T-cell (primary cell): ENCODE results near the gene TMEM253. TPM values are rescaled to one million over a fixed set of nuclear protein-coding genes. Genes with fewer than 3 reads are reported as not detected.

ENCODE experiments used
- ATAC-seq, 4 experiments: fragments of 200-7000 bp in 3 of 4; fragments of 150-1000 bp in 1 of 4; cut with Tn5 transposase; replicated peaks in 1 of 4; 1 replicate in 3 of 4; 2 replicates in 1 of 4; pipeline ENCODE4 v1.10.0; 2021; ENCODE audit warnings: moderate library complexity in 3 of 4, mild to moderate bottlenecking in 2 of 4, moderate number of reproducible peaks in 1 of 4
- CTCF ChIA-PET, 2 donors: fragments of 300-600 bp; sonication (Branson Sonifier 250); formaldehyde crosslinking; loops; one replicate each; lab custom pipeline; 2022; ENCODE audit warnings: antibody characterized with exemption in 2 of 2; lab: Charles Lee
- POLR2A ChIA-PET, 2 donors: fragments of 300-600 bp; sonication (Branson Sonifier 250); formaldehyde crosslinking; loops; one replicate each; lab custom pipeline; 2022; ENCODE audit warnings: antibody characterized with exemption in 2 of 2; lab: Charles Lee
- DNase-seq, 35 experiments: peaks; one replicate each; pipeline versions ENCODE4 v3.0.0 to v3.0.0-alpha.2; 2013 to 2023
- H3K27ac ChIP-seq: one replicate; pipeline ENCODE4 v1.5.1; 2013; ENCODE audit warnings: low read length
- H3K27me3 ChIP-seq, 2 experiments: replicated peaks in 1 of 2; 1 replicate in 1 of 2; 2 replicates in 1 of 2; pipeline versions ENCODE4 v1.6.1 to v1.7.0; 2013; ENCODE audit warnings: low read length in 1 of 2, mixed read lengths in 1 of 2; ENCODE audit not compliant: control insufficient read depth in 2 of 2, insufficient read depth in 2 of 2; ENCODE audit errors: extremely low read depth in 1 of 2
- H3K36me3 ChIP-seq, 2 donors: 1 replicate in 1 of 2; 2 replicates in 1 of 2; pipeline versions ENCODE4 v1.6.1 to v1.7.0; 2013; ENCODE audit warnings: low read length in 1 of 2; ENCODE audit not compliant: control insufficient read depth in 2 of 2, insufficient read depth in 1 of 2; ENCODE audit errors: extremely low read depth in 1 of 2
- H3K4me1 ChIP-seq, 2 experiments: 1 replicate in 1 of 2; 2 replicates in 1 of 2; pipeline versions ENCODE4 v1.6.1 to v1.7.0; 2013; ENCODE audit warnings: low read length in 2 of 2, mixed read lengths in 1 of 2; ENCODE audit not compliant: insufficient read depth in 2 of 2, control insufficient read depth in 1 of 2; ENCODE audit errors: extremely low read depth in 1 of 2
- H3K4me3 ChIP-seq, 2 donors: 1 replicate in 1 of 2; 2 replicates in 1 of 2; pipeline versions ENCODE4 v1.5.1 to v1.7.0; 2013; ENCODE audit warnings: mild to moderate bottlenecking in 2 of 2, low read length in 1 of 2, moderate library complexity in 1 of 2; ENCODE audit not compliant: control insufficient read depth in 1 of 2; ENCODE audit errors: extremely low read depth in 1 of 2
- H3K9me3 ChIP-seq: 2 replicates; pipeline ENCODE4 v1.7.0; 2013
- H3K27ac Mint-ChIP-seq, 2 donors: one replicate each; pipeline ENCODE4 v1.8.0; 2020 to 2021; ENCODE audit warnings: mild to moderate bottlenecking in 2 of 2, mixed read lengths in 2 of 2
- H3K27me3 Mint-ChIP-seq, 2 donors: one replicate each; pipeline ENCODE4 v1.8.0; 2021 to 2022; ENCODE audit warnings: mixed read lengths in 2 of 2
- H3K36me3 Mint-ChIP-seq: one replicate; pipeline ENCODE4 v1.8.0; 2021; ENCODE audit warnings: mixed read lengths
- H3K4me1 Mint-ChIP-seq, 3 donors: one replicate each; pipeline ENCODE4 v1.8.0; 2020 to 2022; ENCODE audit warnings: mixed read lengths in 3 of 3, mild to moderate bottlenecking in 1 of 3
- H3K4me3 Mint-ChIP-seq, 3 donors: one replicate each; pipeline ENCODE4 v1.8.0; 2020 to 2022; ENCODE audit warnings: mild to moderate bottlenecking in 3 of 3, mixed read lengths in 3 of 3, moderate library complexity in 3 of 3
- H3K9me3 Mint-ChIP-seq, 3 donors: one replicate each; pipeline ENCODE4 v1.8.0; 2020 to 2022; ENCODE audit warnings: mixed read lengths in 3 of 3
- WGBS: methylation state at CpG from one replicate; pipeline ENCODE4 v1.1.5; 2013; ENCODE audit warnings: missing lambda C conversion rate; ENCODE audit not compliant: insufficient coverage; 5-methylcytosine and 5-hydroxymethylcytosine counted together
- total RNA-seq, 35 experiments: library from RNA in 6 of 35; stranded (reverse) in 6 of 35; fragments of 120-200 nt in 1 of 35; gene quantifications; one replicate each; pipeline versions ENCODE4 v1.2.1 to v1.2.4 and lab custom pipeline; 2013 to 2026

TMEM253 gene
- total RNA-seq, 5 donors from 2014 or later (not counting 1 experiment from before 2014, with no cell fraction given): 0.49 TPM; not detected in 4

DNA sequence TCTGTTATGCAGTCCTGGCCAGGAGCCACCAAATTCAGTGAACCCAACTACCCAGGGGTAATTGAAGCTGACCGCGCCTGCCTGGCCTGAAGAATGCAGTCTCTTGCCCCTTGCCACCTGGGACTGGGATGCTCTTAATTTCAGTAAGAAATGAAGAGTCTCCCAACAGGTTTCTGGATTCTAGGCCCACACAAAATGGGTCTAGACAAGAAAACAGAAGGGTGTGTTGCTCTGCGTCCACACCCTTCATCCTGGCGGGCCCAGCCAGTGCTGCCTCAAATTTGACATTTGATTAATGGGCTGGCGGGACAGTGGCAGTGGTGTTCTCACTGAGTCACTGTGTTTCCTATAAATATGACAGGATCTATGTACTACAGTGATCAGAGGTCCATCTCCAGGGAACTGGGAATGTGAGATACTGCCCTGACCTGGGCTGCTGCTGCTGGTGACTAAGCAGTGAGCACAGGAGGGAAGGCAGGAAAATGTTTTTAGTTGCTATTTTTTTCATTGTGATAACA, 6.5 kb downstream of the TMEM253 start:
- Histone ChIP-seq H3K4me1 (peaks cover 5 to 13% of the 10 kb centered on the region in 2 experiments), H3K9me3 (no peaks in the 10 kb centered on the region), H3K27ac (no peak overlapping the region), H3K36me3 (no peaks in the 10 kb centered on the region), H3K27me3 (no peaks in the 10 kb centered on the region), H3K4me3 (no peak overlapping the region)
- no peak for ATAC-seq
- Mint-ChIP-seq H3K4me3 (no peak overlapping the region), H3K9me3 (no peaks in the 10 kb centered on the region), H3K36me3 (no peaks in the 10 kb centered on the region), H3K27ac (no peak overlapping the region), H3K27me3 (no peaks in the 10 kb centered on the region), H3K4me1 (peaks cover 15 to 23% (median 19%) of the 10 kb centered on the region in 3 donors)
- ChIA-PET POLR2A (no interaction called here), CTCF (interaction anchor here (0.8 to 7.0 kb wide), 3 partner anchors 20 to 93 kb away, joined by 3 to 111 read pairs (median 3); no protein-coding TSS in a partner anchor)
- WGBS: 94% methylated on average over 2 of the region's 5 CpGs
- DNase-seq: no peak

DNA sequence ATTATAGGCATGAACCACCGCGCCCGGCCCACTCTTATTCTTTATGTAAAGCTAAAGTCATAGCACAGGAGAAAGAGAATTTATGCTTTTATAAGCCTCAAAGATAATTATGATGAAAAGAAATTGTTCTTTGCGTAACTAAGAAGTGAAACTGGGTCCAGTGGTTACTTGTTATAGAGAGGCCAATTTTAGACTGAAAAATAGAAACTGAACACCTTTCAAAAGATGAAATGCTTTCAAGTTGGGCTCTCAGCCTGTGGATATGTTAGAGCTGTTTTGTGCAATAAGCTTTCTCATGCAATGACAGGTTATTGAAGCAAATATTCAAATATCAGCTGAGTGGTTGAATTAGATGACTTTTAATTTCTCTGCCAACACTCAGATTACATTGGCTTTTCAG, 7.9 kb downstream of the TMEM253 start:
- no peak overlapping the region for H3K27ac ChIP-seq
- ChIA-PET POLR2A (no interaction called here), CTCF (interaction anchor here (0.7 to 7.0 kb wide), 7 partner anchors 17 to 103 kb away, joined by 3 to 111 read pairs (median 3); no protein-coding TSS in a partner anchor)
- WGBS: no CpG with 5 or more reads among the region's 4 CpGs
- ATAC-seq: no peak
- no peaks in the 10 kb centered on the region for H3K36me3 ChIP-seq
- H3K4me1 ChIP-seq: peaks cover 2 to 6% of the 10 kb centered on the region in 2 experiments
- no peaks in the 10 kb centered on the region for H3K27me3 ChIP-seq
- H3K27me3 Mint-ChIP-seq: no peaks in the 10 kb centered on the region
- no peak overlapping the region for H3K27ac Mint-ChIP-seq
- peaks cover 9 to 17% (median 11%) of the 10 kb centered on the region in 3 donors for H3K4me1 Mint-ChIP-seq
- DNase-seq: no peak
- no peak overlapping the region for H3K4me3 Mint-ChIP-seq
- H3K4me3 ChIP-seq: no peak overlapping the region
- H3K36me3 Mint-ChIP-seq: no peaks in the 10 kb centered on the region
- no peaks in the 10 kb centered on the region for H3K9me3 ChIP-seq
- no peaks in the 10 kb centered on the region for H3K9me3 Mint-ChIP-seq

DNA sequence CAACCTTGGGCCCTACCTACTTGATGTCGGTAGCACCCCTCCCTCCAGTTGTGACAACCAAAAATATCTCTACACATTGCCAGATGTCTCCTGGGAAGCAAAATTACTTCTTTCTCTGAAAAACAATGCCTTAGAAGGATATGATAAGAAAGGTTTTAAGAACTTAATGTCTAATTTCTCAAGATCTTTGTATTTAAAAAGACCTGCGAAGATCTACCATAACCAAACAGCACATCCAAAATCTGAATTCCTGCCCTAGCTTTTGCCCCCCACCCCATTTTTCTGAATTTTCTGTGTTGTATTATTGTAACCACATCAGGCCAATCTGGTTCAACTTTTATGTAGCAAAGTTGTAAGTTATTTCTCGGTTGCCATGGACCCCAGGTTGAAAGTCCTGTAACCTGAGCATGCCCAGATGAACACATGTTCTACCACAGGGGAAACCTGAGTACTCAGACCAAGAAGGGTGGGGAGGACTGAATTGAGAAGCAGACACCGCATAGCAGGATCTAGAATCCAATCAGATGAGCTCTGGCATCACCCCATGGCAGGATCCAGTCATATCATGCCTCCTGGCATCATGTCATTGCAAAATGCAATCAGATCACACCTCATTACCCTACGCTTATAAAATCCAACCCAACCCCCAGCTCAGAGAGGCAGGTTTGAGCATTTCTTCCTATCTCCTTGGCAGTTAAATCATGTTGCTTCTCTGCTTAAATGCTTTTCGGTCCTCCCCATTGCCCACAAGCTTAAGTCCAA, 8.7 kb downstream of the TMEM253 start:
- Mint-ChIP-seq H3K27ac (no peak overlapping the region), H3K4me3 (no peak overlapping the region), H3K36me3 (no peaks in the 10 kb centered on the region), H3K4me1 (peaks cover 8 to 11% (median 9%) of the 10 kb centered on the region in 3 donors), H3K27me3 (no peaks in the 10 kb centered on the region), H3K9me3 (no peaks in the 10 kb centered on the region)
- ChIA-PET CTCF (interaction anchor here (0.7 to 7.0 kb wide), 8 partner anchors 38 to 104 kb away, joined by 3 to 111 read pairs (median 4); no protein-coding TSS in a partner anchor), POLR2A (no interaction called here)
- H3K9me3 ChIP-seq: no peaks in the 10 kb centered on the region
- H3K36me3 ChIP-seq: no peaks in the 10 kb centered on the region
- WGBS: 45% methylated on average over 4 of the region's 6 CpGs
- ATAC-seq (no peak), DNase-seq (no peak)
- H3K27ac ChIP-seq: no peak overlapping the region
- no peaks in the 10 kb centered on the region for H3K27me3 ChIP-seq
- H3K4me1 ChIP-seq: peaks cover 2% of the 10 kb centered on the region in 2 experiments
- H3K4me3 ChIP-seq: no peak overlapping the region

DNA sequence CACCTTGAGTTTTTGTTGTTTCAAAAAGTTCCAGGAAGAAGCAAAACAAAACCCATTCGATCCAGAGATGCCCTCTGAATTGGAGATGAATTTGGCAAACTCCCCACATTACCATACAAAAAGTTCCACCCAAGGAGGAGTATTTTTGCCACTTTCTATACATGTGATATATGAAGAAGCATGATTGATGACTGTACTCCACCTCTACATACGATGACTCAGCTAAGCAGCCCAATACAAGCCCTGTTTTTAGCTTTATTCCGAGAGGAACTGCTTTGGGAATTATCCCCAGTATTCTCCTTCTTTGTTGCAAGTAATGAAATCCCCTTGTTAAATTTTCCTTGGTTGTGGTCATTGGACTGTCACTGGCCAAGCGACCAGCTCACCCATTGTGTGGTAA, 11.4 kb downstream of the TMEM253 start:
- Mint-ChIP-seq H3K4me1 (no peaks in the 10 kb centered on the region), H3K36me3 (no peaks in the 10 kb centered on the region), H3K9me3 (no peaks in the 10 kb centered on the region), H3K27ac (no peak overlapping the region), H3K4me3 (no peak overlapping the region), H3K27me3 (no peaks in the 10 kb centered on the region)
- ATAC-seq (no peak), DNase-seq (no peak)
- ChIA-PET POLR2A (no interaction called here), CTCF (interaction anchor here in 1 of 2 donors (0.5 to 1.2 kb wide), 3 partner anchors 97 to 1907 kb away, joined by 3 to 6 read pairs (median 5); no protein-coding TSS in a partner anchor)
- no peak overlapping the region for H3K27ac ChIP-seq
- no peaks in the 10 kb centered on the region for H3K27me3 ChIP-seq
- no peaks in the 10 kb centered on the region for H3K36me3 ChIP-seq
- H3K4me1 ChIP-seq: no peaks in the 10 kb centered on the region
- no peak overlapping the region for H3K4me3 ChIP-seq
- no CpG with 5 or more reads among the region's 4 CpGs for WGBS
- H3K9me3 ChIP-seq: no peaks in the 10 kb centered on the region

DNA sequence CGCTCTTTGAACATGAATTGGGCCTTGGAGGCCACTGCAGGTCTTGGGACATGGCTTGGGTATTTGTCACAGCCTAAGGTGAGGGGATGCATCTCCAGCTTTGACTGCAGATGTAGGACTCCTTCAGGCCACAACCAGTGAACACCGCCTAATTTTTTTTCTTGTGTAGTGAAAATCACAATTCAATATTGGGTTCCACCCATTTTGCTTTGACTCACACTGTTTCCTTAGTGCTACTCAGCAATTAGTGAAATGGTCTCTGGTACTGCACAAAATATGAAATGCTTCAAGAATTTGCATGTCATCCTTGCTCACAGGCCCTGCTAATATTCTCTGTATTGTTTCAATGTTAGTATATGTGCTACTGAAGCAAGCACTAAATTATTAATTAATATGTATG, 12.5 kb downstream of the TMEM253 start:
- Histone ChIP-seq H3K27ac (no peak overlapping the region), H3K36me3 (no peaks in the 10 kb centered on the region), H3K4me3 (no peak overlapping the region), H3K9me3 (no peaks in the 10 kb centered on the region), H3K27me3 (no peaks in the 10 kb centered on the region), H3K4me1 (no peaks in the 10 kb centered on the region)
- ChIA-PET POLR2A (no interaction called here), CTCF (no interaction called here)
- H3K27me3 Mint-ChIP-seq: peaks cover 5% of the 10 kb centered on the region in 2 donors
- no peak overlapping the region for H3K4me3 Mint-ChIP-seq
- ATAC-seq: no peak
- H3K27ac Mint-ChIP-seq: no peak overlapping the region
- 100% methylated on average over 1 of the region's 2 CpGs for WGBS
- H3K36me3 Mint-ChIP-seq: no peaks in the 10 kb centered on the region
- H3K4me1 Mint-ChIP-seq: no peaks in the 10 kb centered on the region
- no peak for DNase-seq
- no peaks in the 10 kb centered on the region for H3K9me3 Mint-ChIP-seq

DNA sequence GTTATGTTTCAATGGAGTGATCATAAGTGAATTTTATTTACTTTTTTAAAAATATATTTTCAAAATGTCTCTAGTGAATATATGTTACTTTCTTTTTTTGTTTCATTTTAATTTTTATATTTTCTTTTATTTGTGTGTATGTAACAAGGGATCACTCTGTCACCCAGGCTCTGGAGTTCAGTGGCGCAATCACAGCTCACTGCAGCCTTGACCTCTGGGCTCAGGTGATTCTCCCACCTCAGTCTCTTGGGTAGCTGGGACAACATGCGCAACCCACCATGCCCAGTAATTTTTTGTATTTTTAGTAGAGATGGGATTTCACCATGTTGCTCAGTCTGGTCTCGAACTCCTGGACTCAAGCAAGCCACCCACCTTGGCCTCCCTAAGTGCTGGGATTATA, 18.1 kb downstream of the TMEM253 start:
- no peaks in the 10 kb centered on the region for H3K36me3 Mint-ChIP-seq

More for the DNA sequence above, 18.1 kb downstream of the TMEM253 start:
- POLR2A ChIA-PET: no interaction called here
- Mint-ChIP-seq H3K9me3 (no peaks in the 10 kb centered on the region), H3K27me3 (peaks cover 16 to 32% of the 10 kb centered on the region in 2 donors), H3K4me1 (no peaks in the 10 kb centered on the region), H3K27ac (no peak overlapping the region), H3K4me3 (no peak overlapping the region)
- H3K36me3 ChIP-seq: no peaks in the 10 kb centered on the region
- H3K4me3 ChIP-seq: no peak overlapping the region
- no peaks in the 10 kb centered on the region for H3K9me3 ChIP-seq
- ATAC-seq (no peak), DNase-seq (no peak)
- no CpG with 5 or more reads among the region's 3 CpGs for WGBS
- H3K27me3 ChIP-seq: peaks cover 0 to 5% of the 10 kb centered on the region in 2 experiments
- CTCF ChIA-PET: interaction anchor here in 1 of 2 donors (0.6 kb wide), 1 partner anchor 332 kb away, joined by 4 read pairs; no protein-coding TSS in a partner anchor
- no peaks in the 10 kb centered on the region for H3K4me1 ChIP-seq
- H3K27ac ChIP-seq: no peak overlapping the region
